SK-N-SH (cell line): ENCODE measurements around the gene RASSF3.

Source experiments
- EP300 ChIP-seq, 2 experiments: IDR thresholded peaks; 2 replicates each; pipeline versions ENCODE4 v1.4.0 to v1.6.1; 2012; ENCODE audit warnings: borderline replicate concordance in 1 of 2, low read depth in 1 of 2, low read length in 1 of 2
- EZH2phosphoT487 ChIP-seq: fragments of 200-600 bp; sonication (generic); IDR thresholded peaks from 2 replicates; pipeline ENCODE4 v1.6.1; 2017; ENCODE audit warnings: low read depth, mixed run types, mild to moderate bottlenecking, antibody characterized with exemption, moderate library complexity, borderline replicate concordance
- GATA2 ChIP-seq: sonication (generic); formaldehyde crosslinking; IDR thresholded peaks from 2 replicates; pipeline ENCODE4 v1.5.0; 2020; ENCODE audit warnings: mild to moderate bottlenecking, missing genetic modification reagents
- NRF1 ChIP-seq: IDR thresholded peaks from 2 replicates; pipeline ENCODE4 v1.6.1; 2012; ENCODE audit warnings: low read depth, mild to moderate bottlenecking, low read length
- POLR2AphosphoS5 ChIP-seq: IDR thresholded peaks from 2 replicates; pipeline ENCODE4 v1.6.1; 2012; ENCODE audit warnings: low read depth, low read length
- RCOR1 ChIP-seq: fragments of 150-350 bp; IDR thresholded peaks from 2 replicates; pipeline ENCODE4 v1.6.1; 2017; ENCODE audit warnings: antibody characterized with exemption, low read length
- SIN3A ChIP-seq: IDR thresholded peaks from 2 replicates; pipeline ENCODE4 v1.6.1; 2012; ENCODE audit warnings: low read depth, mild to moderate bottlenecking, low read length, moderate library complexity, borderline replicate concordance
- YY1 ChIP-seq: IDR thresholded peaks from 2 replicates; pipeline ENCODE4 v1.4.0; 2012; ENCODE audit warnings: low read depth, mild to moderate bottlenecking
- TF ChIP-seq, protein P1 (sequence below): IDR thresholded peaks from 2 replicates; pipeline ENCODE4 v1.6.1; 2012; ENCODE audit warnings: mild to moderate bottlenecking, low read depth, low read length, moderate library complexity
- TF ChIP-seq, protein P2 (sequence below): fragments of 200-600 bp; sonication (generic); IDR thresholded peaks from 2 replicates; pipeline ENCODE4 v1.6.1; 2017; ENCODE audit warnings: antibody characterized with exemption, mild to moderate bottlenecking, moderate library complexity

DNA sequence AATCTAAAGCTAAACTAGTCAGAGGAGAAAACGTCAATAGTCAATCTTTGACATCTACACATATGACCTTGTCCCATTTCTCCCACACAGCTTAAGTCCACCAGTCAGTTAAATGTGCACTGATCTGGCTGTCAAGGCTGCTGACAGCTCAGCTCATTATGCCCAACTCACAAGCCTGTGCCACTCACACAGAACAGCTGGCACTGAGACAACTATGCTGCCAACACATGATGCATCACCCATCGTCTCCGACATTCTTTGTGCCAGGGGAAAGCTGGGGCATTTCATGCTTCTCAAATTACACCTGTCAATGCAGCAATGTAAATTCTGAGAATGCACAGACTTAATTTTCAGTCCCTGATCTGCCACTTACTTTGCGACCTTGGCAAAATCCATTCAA, 123.6 kb downstream of the RASSF3 start:
- TF ChIP-seq POLR2AphosphoS5: peak; percentile 62; the same call in 1 of the 2 replicates
- TF ChIP-seq NRF1: no peak
- TF ChIP-seq EP300 (IDR thresholded peaks at IDR 0.05; ENCODE audit: borderline replicate concordance in 1 of 2, low read depth in 1 of 2, low read length in 1 of 2): peak in 1 of 2 experiments; percentile 88; a peak in 1 of 4 replicates
- TF ChIP-seq, protein P1, sequence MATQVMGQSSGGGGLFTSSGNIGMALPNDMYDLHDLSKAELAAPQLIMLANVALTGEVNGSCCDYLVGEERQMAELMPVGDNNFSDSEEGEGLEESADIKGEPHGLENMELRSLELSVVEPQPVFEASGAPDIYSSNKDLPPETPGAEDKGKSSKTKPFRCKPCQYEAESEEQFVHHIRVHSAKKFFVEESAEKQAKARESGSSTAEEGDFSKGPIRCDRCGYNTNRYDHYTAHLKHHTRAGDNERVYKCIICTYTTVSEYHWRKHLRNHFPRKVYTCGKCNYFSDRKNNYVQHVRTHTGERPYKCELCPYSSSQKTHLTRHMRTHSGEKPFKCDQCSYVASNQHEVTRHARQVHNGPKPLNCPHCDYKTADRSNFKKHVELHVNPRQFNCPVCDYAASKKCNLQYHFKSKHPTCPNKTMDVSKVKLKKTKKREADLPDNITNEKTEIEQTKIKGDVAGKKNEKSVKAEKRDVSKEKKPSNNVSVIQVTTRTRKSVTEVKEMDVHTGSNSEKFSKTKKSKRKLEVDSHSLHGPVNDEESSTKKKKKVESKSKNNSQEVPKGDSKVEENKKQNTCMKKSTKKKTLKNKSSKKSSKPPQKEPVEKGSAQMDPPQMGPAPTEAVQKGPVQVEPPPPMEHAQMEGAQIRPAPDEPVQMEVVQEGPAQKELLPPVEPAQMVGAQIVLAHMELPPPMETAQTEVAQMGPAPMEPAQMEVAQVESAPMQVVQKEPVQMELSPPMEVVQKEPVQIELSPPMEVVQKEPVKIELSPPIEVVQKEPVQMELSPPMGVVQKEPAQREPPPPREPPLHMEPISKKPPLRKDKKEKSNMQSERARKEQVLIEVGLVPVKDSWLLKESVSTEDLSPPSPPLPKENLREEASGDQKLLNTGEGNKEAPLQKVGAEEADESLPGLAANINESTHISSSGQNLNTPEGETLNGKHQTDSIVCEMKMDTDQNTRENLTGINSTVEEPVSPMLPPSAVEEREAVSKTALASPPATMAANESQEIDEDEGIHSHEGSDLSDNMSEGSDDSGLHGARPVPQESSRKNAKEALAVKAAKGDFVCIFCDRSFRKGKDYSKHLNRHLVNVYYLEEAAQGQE: no peak
- TF ChIP-seq, protein P2, sequence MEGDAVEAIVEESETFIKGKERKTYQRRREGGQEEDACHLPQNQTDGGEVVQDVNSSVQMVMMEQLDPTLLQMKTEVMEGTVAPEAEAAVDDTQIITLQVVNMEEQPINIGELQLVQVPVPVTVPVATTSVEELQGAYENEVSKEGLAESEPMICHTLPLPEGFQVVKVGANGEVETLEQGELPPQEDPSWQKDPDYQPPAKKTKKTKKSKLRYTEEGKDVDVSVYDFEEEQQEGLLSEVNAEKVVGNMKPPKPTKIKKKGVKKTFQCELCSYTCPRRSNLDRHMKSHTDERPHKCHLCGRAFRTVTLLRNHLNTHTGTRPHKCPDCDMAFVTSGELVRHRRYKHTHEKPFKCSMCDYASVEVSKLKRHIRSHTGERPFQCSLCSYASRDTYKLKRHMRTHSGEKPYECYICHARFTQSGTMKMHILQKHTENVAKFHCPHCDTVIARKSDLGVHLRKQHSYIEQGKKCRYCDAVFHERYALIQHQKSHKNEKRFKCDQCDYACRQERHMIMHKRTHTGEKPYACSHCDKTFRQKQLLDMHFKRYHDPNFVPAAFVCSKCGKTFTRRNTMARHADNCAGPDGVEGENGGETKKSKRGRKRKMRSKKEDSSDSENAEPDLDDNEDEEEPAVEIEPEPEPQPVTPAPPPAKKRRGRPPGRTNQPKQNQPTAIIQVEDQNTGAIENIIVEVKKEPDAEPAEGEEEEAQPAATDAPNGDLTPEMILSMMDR: no peak
- TF ChIP-seq GATA2: no peak
- TF ChIP-seq SIN3A: peak; percentile 94; the same call in 1 of the 2 replicates
- TF ChIP-seq RCOR1: no peak
- no peak for TF ChIP-seq YY1
- no peak for TF ChIP-seq EZH2phosphoT487
